Measurements from ENCODE around the gene CCN6. TPM values are rescaled to one million over a fixed set of nuclear protein-coding genes. Genes with fewer than 3 reads are reported as not detected.

Gene CCN6
- total RNA-seq, result 1 to 10 TPM in 1 of 2 donors, under 1 TPM in 1; 0.99 to 3.5 TPM
- 6.8 TPM for polyA plus RNA-seq (ENCODE audit: insufficient read depth, low read depth, low replicate concordance)
- long read RNA-seq, donor 1, result 0 reads
- long read RNA-seq, donor 2, result 0 reads

DNA sequence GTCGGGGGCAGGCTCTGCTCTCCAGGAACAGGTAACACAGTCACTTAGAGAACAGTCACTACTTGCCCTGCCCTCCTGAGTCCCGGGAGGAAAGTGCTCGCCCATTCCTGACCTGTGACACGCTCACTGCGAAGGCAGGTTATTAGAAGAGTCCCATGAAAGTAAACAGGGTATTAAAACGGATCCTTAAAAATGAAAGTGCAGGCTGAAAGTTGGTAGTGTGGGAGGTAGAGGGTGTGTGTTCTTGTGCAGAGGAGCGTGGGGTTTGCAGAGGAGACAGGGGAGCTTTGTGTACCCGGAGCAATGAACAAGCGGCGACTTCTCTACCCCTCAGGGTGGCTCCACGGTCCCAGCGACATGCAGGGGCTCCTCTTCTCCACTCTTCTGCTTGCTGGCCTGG lies at the start of gene CCN6:
Gene CCN6, plus strand, starts transcription at position 104 of the 400 bp plus-strand sequence. Its CDS starts 254 bp downstream, at position 358.
- Histone ChIP-seq H3K4me3 (peak within 1 kb of the TSS in 1 of 2 donors; percentile 15), H3K27me3 (no peaks in the 10 kb centered on the region), H3K9me3 (no peaks in the 10 kb centered on the region), H3K36me3 (ENCODE audit: low read depth, missing control alignments) (no peaks in the 10 kb centered on the region), H3K4me1 (no peaks in the 10 kb centered on the region), H3K27ac (no peak within 1 kb of the TSS)
- no peak for TF ChIP-seq CTCF (IDR thresholded peaks at IDR 0.05)
- TF ChIP-seq POLR2A (IDR thresholded peaks at IDR 0.05), result no peak
- no peak for DNase-seq
- intact Hi-C loops (cut with DNase I; ENCODE audit: low total_unique reads), result no loop called here
- 66 to 72% methylated on average over 12 of the region's 12 CpGs for WGBS, 2 donors

DNA sequence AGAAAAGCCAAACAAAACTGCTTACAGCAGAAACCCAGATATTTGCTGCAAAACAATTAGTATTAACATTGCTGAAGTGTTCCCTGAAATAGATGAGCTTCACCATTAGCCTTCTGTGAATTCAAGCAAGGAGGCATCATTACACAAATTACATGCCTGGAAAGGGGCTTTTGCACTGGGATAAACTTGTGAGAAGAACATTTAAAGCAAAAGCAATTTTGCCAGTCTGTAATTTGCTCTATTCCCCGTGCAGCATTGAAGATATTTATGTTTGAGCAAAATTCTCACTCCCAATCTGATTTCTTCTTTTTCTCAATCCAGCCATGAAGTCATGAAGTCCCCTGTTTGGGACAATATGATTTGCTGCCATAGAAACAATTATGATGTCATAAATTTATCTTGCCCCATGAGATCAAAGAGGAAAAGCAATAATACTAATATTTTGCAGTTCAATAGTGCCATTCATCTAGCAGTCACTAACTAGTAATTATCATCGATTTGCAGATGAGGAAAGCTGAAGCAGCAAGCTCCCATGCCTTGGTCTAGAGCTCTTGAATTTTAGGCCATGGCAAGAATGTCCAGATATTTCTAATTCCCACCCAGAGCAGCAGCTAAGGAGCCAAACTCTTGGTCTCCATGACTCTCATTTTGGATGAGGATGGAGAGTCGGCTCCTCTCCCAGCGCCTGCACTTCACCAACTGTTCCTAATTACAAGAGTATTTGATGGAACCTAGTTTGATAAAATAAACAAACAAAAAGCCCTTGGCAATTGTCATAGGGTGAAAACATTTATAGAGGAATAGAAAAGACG lies 49.5 kb upstream of the CCN6 start:
- 69 to 73% methylated on average over 5 of the region's 5 CpGs for WGBS, 2 donors
- H3K36me3 ChIP-seq (ENCODE audit: low read depth, missing control alignments), result no peaks in the 10 kb centered on the region
- no peaks in the 10 kb centered on the region for H3K9me3 ChIP-seq
- intact Hi-C loops (cut with DNase I; ENCODE audit: low total_unique reads), result no loop called here
- TF ChIP-seq POLR2A (IDR thresholded peaks at IDR 0.05), result no peak
- TF ChIP-seq CTCF (IDR thresholded peaks at IDR 0.05), result no peak
- H3K4me3 ChIP-seq, result no peak overlapping the region
- DNase-seq, result peak; percentile 22
- no peaks in the 10 kb centered on the region for H3K27me3 ChIP-seq
- no peaks in the 10 kb centered on the region for H3K4me1 ChIP-seq
- H3K27ac ChIP-seq, result no peak overlapping the region

- H3K27me3 ChIP-seq, result no peaks in the 10 kb centered on the region
- H3K36me3 ChIP-seq (ENCODE audit: low read depth, missing control alignments), result no peaks in the 10 kb centered on the region
- intact Hi-C loops (cut with DNase I; ENCODE audit: low total_unique reads), result no loop called here
- H3K27ac ChIP-seq, result no peak overlapping the region
- TF ChIP-seq CTCF (IDR thresholded peaks at IDR 0.05), result no peak
- TF ChIP-seq POLR2A (IDR thresholded peaks at IDR 0.05), result no peak
- H3K4me1 ChIP-seq, result no peaks in the 10 kb centered on the region
- H3K9me3 ChIP-seq, result no peaks in the 10 kb centered on the region
- peak; percentile 41 for DNase-seq
- no peak overlapping the region for H3K4me3 ChIP-seq
- 53 to 61% methylated on average over 1 of the region's 1 CpG for WGBS, 2 donors
Observed at GRCh38 chr6:112005013-112005371, 48.9 kb upstream of the CCN6 start.

DNA sequence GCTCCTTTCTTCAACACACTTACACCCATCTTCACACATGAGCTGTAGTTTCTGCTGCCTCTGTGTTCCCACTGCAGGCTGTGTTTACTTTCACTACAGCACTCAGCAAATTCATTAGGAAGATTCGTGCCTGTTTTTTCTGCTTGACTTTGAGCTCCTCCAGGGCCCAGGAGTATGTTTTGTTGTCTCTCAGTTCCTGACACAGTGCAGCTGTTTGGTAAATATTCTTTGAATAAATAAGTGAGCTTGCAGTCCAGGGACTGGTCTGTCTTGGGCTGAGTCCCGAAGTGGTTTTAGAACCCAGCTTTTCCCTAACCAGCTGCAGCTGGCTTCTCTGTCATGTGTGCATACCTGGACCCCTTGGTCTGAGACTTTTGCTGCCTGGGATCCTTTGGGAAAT lies 46.6 kb upstream of the CCN6 start:
- intact Hi-C loops (cut with DNase I; ENCODE audit: low total_unique reads), result no loop called here
- no peak for TF ChIP-seq CTCF (IDR thresholded peaks at IDR 0.05)
- TF ChIP-seq POLR2A (IDR thresholded peaks at IDR 0.05), result no peak
- H3K36me3 ChIP-seq (ENCODE audit: low read depth, missing control alignments), result no peaks in the 10 kb centered on the region
- H3K4me1 ChIP-seq, result no peaks in the 10 kb centered on the region
- WGBS, 2 donors, result 35 to 42% methylated on average over 2 of the region's 2 CpGs
- no peak overlapping the region for H3K27ac ChIP-seq
- H3K4me3 ChIP-seq, result no peak overlapping the region
- H3K9me3 ChIP-seq, result no peaks in the 10 kb centered on the region
- no peak for DNase-seq
- no peaks in the 10 kb centered on the region for H3K27me3 ChIP-seq

- intact Hi-C loops (cut with DNase I; ENCODE audit: low total_unique reads), result no loop called here
- TF ChIP-seq CTCF (IDR thresholded peaks at IDR 0.05) (no peak), POLR2A (IDR thresholded peaks at IDR 0.05) (no peak)
- 71 to 77% methylated on average over 3 of the region's 3 CpGs for WGBS, 2 donors
- H3K4me1 ChIP-seq, result no peaks in the 10 kb centered on the region
- no peak overlapping the region for H3K4me3 ChIP-seq
- no peaks in the 10 kb centered on the region for H3K9me3 ChIP-seq
- no peaks in the 10 kb centered on the region for H3K27me3 ChIP-seq
- H3K36me3 ChIP-seq (ENCODE audit: low read depth, missing control alignments), result no peaks in the 10 kb centered on the region
- peak; percentile 24 for DNase-seq
- H3K27ac ChIP-seq, result no peak overlapping the region
Observed at GRCh38 chr6:112007805-112008204, 46.1 kb upstream of the CCN6 start.
